GM21447 (cell line): ENCODE data around the gene FOXRED1.
"Not testable (repeated sequence)": the region's sequence is repeated elsewhere in the genome, so short reads cannot be mapped to it uniquely, and the experiment has no call there.

Source experiments
- ATAC-seq: cut with Tn5 transposase; IDR thresholded peaks from one replicate; pipeline ENCODE4 v1.9.1; 2021; ENCODE audit not compliant: unreplicated experiment

The FOXRED1 gene

GRCh38 chr11:126268361-126268707, 620 bp upstream of the FOXRED1 start:
- ATAC-seq = peak; percentile 1

DNA sequence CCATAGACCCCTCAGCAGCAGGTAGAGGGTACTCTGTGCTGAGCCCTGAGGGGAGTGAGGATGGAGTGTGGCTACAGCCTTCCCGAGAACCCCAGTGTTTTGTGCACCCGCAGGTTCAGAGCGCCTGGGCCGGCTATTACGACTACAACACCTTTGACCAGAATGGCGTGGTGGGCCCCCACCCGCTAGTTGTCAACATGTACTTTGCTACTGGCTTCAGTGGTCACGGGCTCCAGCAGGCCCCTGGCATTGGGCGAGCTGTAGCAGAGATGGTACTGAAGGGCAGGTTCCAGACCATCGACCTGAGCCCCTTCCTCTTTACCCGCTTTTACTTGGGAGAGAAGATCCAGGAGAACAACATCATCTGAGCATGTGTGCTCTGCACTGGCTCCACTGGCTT, 8.4 kb downstream of the FOXRED1 start:
- ATAC-seq = no peak

DNA sequence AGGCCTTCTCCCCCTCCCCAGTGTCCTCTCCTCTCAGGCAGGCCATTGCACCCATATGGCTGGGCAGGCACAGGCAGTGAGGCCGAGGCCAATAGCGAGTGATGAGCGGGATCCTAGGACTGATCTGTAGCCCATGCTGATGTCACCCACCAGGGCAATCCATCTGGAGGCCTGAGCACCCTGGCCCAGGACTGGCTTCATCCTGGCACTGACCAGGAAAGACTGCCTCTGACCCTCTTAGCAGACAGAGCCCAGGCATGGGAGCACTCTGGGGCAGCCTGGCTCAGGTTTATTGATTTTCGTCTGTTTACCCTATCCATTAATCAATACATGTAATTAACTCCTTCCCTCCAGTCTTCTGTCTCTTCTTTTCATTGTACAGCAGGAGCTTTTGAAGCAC, 8.8 kb downstream of the FOXRED1 start:
- no peak for ATAC-seq

GRCh38 chr11:126279191-126279590, 10.2 kb downstream of the FOXRED1 start:
- no peak for ATAC-seq

DNA sequence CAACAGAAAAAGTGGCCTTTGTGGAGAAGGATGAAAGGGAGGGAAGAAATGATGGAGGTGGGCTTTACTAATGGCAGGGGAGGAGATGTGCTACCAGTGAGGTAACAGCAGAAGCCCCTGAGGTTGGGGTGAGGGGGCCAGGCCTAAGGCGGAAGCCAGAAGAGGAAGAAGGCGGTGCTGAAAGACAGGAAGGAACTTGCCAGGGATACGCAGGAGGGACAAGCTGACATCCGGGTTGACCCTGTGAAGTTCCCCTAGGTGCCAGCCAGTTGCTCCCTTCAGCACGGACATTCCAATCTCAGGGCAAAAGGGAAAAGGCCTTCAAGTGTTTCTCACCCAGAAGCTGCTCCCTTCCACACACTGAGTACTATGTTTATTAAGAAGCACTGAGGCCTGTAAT, 11.6 kb downstream of the FOXRED1 start:
- ATAC-seq = no peak

DNA sequence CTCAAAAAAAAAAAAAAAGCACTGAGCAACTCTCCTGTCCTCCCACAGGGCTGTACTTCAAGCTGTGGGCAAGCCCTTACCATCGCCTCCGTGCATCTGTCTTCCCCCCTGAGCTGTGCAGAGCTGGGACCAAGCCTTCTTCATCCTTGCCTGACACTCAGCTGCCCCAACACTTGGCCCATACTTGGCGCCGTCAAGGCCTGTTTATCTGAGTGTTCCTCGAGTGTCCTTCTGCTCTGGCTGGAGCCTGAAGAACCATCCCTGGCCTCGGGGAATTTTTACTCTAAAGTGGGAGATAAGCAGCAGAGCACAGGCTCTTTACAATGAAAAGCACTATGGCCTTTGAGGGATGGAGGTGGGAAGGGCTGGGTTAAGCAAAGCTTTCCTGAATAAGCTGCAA, 12.3 kb downstream of the FOXRED1 start:
- no peak for ATAC-seq

GRCh38 chr11:126281666-126282175, 12.8 kb downstream of the FOXRED1 start:
- no peak for ATAC-seq

DNA sequence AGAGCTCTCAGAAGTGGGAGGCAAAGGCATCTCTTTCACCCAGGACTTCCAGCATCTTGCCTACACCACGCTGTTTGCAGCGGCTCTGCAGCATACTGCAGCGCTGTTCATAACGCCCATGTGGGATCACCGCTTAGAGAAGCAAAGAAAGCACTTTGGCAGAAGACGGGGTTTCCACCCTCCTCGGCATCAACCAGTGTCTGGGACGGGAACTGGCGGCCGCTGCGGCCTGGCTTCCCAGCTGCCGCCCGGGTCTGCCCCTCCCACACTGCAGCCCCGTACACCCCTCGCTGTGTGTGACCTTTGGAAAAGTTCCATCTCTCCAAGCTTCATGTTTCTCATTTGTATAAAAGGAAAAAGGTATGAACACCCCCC, 13.4 kb downstream of the FOXRED1 start:
- ATAC-seq = no peak

- ATAC-seq = peak; percentile 52
Measured at GRCh38 chr11:126282736-126283591, 14.0 kb downstream of the FOXRED1 start, which contains the start of gene TIRAP. Gene TIRAP (plus strand): TSS chr11:126283093. CDS start chr11:126290895, 7,802 bp downstream.

GRCh38 chr11:126284829-126285228, 15.9 kb downstream of the FOXRED1 start:
- ATAC-seq = peak; percentile 47

GRCh38 chr11:126288237-126288636, 19.3 kb downstream of the FOXRED1 start:
- no peak for ATAC-seq

DNA sequence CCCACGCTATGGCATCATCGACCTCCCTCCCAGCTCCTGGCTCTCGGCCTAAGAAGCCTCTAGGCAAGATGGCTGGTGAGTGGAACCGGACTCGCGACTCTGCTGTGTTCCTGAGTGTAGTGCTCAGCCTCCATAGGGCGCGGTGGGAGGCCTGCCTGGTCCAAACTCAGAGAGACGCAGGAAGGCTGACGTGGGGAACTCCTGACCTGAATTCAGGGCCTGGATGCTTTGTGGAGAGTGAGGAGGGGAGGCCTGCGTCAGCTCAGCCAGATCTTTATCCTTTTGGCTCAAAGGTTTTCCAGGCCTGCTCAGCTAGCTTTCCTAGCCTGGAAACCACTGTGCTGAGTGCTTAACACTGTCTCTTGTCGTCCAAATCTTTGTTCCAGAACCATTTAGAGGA, 21.9 kb downstream of the FOXRED1 start:
- ATAC-seq = no peak

GRCh38 chr11:126293726-126294125, 24.8 kb downstream of the FOXRED1 start:
- no peak for ATAC-seq

DNA sequence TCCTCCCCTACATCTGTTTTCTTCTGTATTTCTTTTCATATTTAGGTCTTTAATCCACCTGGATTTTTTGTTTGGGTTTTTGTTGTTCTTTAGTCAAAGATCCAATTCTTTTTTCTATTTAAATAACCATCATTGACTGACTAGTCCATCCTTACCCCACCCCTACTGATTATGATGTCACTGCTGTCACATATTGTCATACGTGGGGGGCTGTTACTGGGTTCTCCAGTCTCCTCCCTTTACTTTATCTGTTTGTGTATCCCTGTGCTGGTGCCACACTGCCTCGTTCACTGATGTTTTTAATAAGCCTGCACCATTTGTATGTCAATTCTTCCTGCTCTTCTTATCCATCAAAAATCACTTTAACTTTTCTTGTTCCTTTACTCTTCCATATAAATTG, 28.1 kb downstream of the FOXRED1 start:
- no peak for ATAC-seq

DNA sequence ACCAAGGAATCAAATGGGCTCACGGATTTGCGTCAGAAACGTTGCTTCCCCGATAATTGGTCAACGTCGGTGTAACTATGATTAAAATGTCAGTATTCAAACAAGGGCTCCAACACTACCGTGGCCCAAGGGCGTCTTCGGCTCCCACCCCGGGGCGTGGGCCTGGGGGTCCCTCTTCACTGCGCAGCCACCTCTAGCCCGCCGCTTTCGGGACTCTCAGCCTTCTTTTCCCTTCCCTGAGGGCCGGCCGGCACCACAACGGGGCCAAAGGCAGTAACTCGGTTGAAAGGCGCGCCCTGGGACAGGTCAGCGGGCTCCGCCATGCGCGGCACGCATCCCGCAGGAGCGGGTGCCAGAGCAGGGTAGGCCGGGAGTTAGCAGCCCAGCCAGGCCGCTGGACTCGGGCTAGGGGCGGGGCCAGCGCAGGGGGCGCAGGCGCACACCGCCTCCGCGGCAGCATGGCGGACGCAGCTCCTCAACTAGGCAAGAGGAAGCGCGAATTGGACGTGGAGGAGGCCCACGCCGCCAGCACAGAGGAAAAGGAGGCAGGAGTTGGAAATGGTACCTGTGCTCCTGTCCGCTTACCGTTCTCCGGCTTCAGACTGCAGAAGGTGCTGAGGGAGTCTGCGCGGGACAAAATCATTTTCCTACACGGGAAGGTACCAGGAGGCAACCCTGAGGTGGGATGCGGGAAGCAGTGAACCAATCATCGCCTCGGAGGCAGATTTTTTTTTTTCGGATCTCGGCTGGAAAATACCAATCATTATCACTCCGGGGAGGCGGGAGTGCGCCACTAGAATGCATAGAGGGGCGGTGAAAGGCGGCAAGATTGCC, 34.9 kb downstream of the FOXRED1 start, which contains the start of gene DCPS:
Gene DCPS (plus strand): TSS at position 438 of the 834 bp plus-strand sequence. CDS start 21 bp downstream, at position 459.
- ATAC-seq = peak; percentile 77

GRCh38 chr11:126304457-126305075, 35.6 kb downstream of the FOXRED1 start:
- peak; percentile 31 for ATAC-seq

GRCh38 chr11:126305699-126306098, 36.7 kb downstream of the FOXRED1 start:
- ATAC-seq = peak; percentile 55

DNA sequence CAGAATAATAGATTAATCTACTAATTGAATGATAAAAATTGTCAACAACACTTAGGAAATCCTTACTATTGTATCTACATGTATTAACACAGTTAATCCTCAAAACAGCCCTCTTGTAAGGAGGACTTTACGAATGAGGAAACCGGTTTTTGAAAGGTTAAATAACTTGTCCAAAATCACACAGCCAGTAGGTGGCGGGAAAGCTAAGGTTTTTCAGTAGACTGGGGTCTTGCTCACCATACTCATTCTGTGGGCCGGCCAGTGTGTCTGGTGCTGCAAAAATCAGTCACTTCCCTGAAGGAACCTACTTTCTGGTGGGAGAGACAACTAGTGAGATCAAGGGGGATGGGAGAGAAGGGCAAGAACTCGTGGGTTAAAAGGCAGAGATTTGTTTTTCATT, 38.8 kb downstream of the FOXRED1 start:
- no peak for ATAC-seq

GRCh38 chr11:126308271-126308671, 39.3 kb downstream of the FOXRED1 start:
- no peak for ATAC-seq

DNA sequence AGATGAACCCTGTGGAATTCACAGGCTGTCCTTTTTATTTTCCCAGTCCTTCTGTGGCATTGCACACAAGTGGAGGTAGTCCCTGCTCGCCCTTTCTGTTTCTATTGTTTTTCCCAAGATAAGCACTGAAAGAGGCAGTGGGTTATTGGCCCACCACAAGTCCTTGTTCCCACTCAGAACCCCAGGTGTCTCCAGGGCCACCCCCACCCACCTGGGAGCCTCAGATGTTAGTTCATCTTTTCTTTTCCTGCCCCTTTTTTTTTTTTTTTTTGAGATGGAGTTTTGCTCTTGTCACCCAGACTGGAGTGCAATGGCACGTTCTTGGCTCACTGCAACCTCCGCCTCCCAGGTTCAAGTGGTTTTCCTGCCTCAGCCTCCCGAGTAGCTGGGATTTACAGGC, 39.8 kb downstream of the FOXRED1 start:
- not testable (repeated sequence) for ATAC-seq
